ENCODE results near the gene ANTKMT. TPM values are rescaled to one million over a fixed set of nuclear protein-coding genes. Genes with fewer than 3 reads are reported as not detected.

Gene ANTKMT
- total RNA-seq, 2 experiments from 2014 or later: 8.1 TPM

- no peaks in the 10 kb centered on the region for H3K9me3 ChIP-seq (ENCODE audit: control insufficient read depth in 1 of 2, insufficient read depth in 1 of 2, low read length in 2 of 2)
- H3K36me3 ChIP-seq (ENCODE audit: insufficient read depth, low read length): peaks cover 37% of the 10 kb centered on the region
- H3K4me3 ChIP-seq (ENCODE audit: low read length): peak overlapping the region; percentile 88
- H3K27me3 ChIP-seq (ENCODE audit: control insufficient read depth in 1 of 2, insufficient read depth in 2 of 2, low read length in 2 of 2): no peaks in the 10 kb centered on the region
- intact Hi-C loops (cut with DNase I, micrococcal nuclease): no loop called here
- Mint-ChIP-seq H3K9me3 (no peaks in the 10 kb centered on the region), H3K4me3 (peak overlapping the region; percentile 60), H3K4me1 (ENCODE audit: low read depth) (no peaks in the 10 kb centered on the region), H3K36me3 (ENCODE audit: low read depth) (peaks cover 23% of the 10 kb centered on the region), H3K27ac (no peak overlapping the region), H3K27me3 (no peaks in the 10 kb centered on the region)
- H3K4me1 ChIP-seq (ENCODE audit: insufficient read depth, low read length): peaks cover 20% of the 10 kb centered on the region
- DNase-seq (no peak), ATAC-seq (ENCODE audit: poor library complexity) (no peak)
- TF ChIP-seq CTCF (IDR thresholded peaks at IDR 0.05): no peak
- CTCF ChIA-PET: interaction anchor here (1.4 to 1.9 kb wide), 5 partner anchors 11 to 45 kb away, joined by 3 to 9 read pairs (median 8); partner anchors contain the start of genes ANTKMT and METRN
- POLR2A ChIA-PET: interaction anchor here (0.8 to 1.7 kb wide), 7 partner anchors 11 to 48 kb away, joined by 3 to 7 read pairs (median 5); partner anchors contain the start of genes ANTKMT, CHTF18 and RPUSD1
- no peak overlapping the region for H3K27ac ChIP-seq (ENCODE audit: low read depth in 1 of 2, low read length in 2 of 2)
Observed at GRCh38 chr16:739560-740458, 18.9 kb downstream of the ANTKMT start.

- no peak for TF ChIP-seq CTCF (IDR thresholded peaks at IDR 0.05)
- peaks cover 20% of the 10 kb centered on the region for H3K4me1 ChIP-seq (ENCODE audit: insufficient read depth, low read length)
- ATAC-seq (ENCODE audit: poor library complexity) (peak; percentile 4), DNase-seq (no peak)
- intact Hi-C loops (cut with DNase I, micrococcal nuclease): no loop called here
- Mint-ChIP-seq H3K4me3 (peak overlapping the region; percentile 83), H3K9me3 (no peaks in the 10 kb centered on the region), H3K27me3 (no peaks in the 10 kb centered on the region), H3K4me1 (ENCODE audit: low read depth) (no peaks in the 10 kb centered on the region), H3K27ac (no peak overlapping the region), H3K36me3 (ENCODE audit: low read depth) (peaks cover 18% of the 10 kb centered on the region)
- peak overlapping the region; percentile 88 for H3K4me3 ChIP-seq (ENCODE audit: low read length)
- peaks cover 32% of the 10 kb centered on the region for H3K36me3 ChIP-seq (ENCODE audit: insufficient read depth, low read length)
- no peaks in the 10 kb centered on the region for H3K9me3 ChIP-seq (ENCODE audit: control insufficient read depth in 1 of 2, insufficient read depth in 1 of 2, low read length in 2 of 2)
- H3K27ac ChIP-seq (ENCODE audit: low read depth in 1 of 2, low read length in 2 of 2): peak overlapping the region; percentile 64 to 73
- ChIA-PET POLR2A (interaction anchor here (0.8 to 1.7 kb wide), 6 partner anchors 12 to 47 kb away, joined by 3 to 7 read pairs (median 6); partner anchors contain the start of genes ANTKMT, CCDC78, CHTF18 and RPUSD1), CTCF (interaction anchor here (1.2 to 1.9 kb wide), 6 partner anchors 11 to 152 kb away, joined by 3 to 9 read pairs (median 8); partner anchors contain the start of genes ANTKMT and METRN)
- no peaks in the 10 kb centered on the region for H3K27me3 ChIP-seq (ENCODE audit: control insufficient read depth in 1 of 2, insufficient read depth in 2 of 2, low read length in 2 of 2)
Observed at GRCh38 chr16:740459-740763, 19.5 kb downstream of the ANTKMT start.

GRCh38 chr16:740764-741505 lies 20.0 kb downstream of the ANTKMT start, which contains the start of gene CIAO3:
CIAO3 (minus strand) TSS chr16:740997; CDS start chr16:740985, 12 bp downstream.
- Mint-ChIP-seq H3K4me3 (peak within 1 kb of the TSS; percentile 83), H3K27me3 (no peaks in the 10 kb centered on the region), H3K9me3 (no peaks in the 10 kb centered on the region), H3K4me1 (ENCODE audit: low read depth) (no peaks in the 10 kb centered on the region), H3K36me3 (ENCODE audit: low read depth) (peaks cover 12% of the 10 kb centered on the region), H3K27ac (peak within 1 kb of the TSS; percentile 62)
- H3K36me3 ChIP-seq (ENCODE audit: insufficient read depth, low read length): peaks cover 27% of the 10 kb centered on the region
- POLR2A ChIA-PET: interaction anchor here (0.8 to 1.7 kb wide), 6 partner anchors 13 to 47 kb away, joined by 3 to 7 read pairs (median 6); partner anchors contain the start of genes ANTKMT, CCDC78, CHTF18 and RPUSD1
- intact Hi-C loops (cut with DNase I, micrococcal nuclease): loop anchor here (1.0 kb wide), 3 partner anchors 30 to 66 kb away; partner anchors contain the start of genes CHTF18 (in 1 of the 2) and RPUSD1 (in 1 of the 2)
- H3K4me1 ChIP-seq (ENCODE audit: insufficient read depth, low read length): peaks cover 20% of the 10 kb centered on the region
- TF ChIP-seq CTCF (IDR thresholded peaks at IDR 0.05): peak; percentile 97
- H3K27me3 ChIP-seq (ENCODE audit: control insufficient read depth in 1 of 2, insufficient read depth in 2 of 2, low read length in 2 of 2): no peaks in the 10 kb centered on the region
- H3K27ac ChIP-seq (ENCODE audit: low read depth in 1 of 2, low read length in 2 of 2): peak within 1 kb of the TSS; percentile 64 to 73
- ATAC-seq (ENCODE audit: poor library complexity) (peak; percentile 94), DNase-seq (peak; percentile 83 to 96 (median 91))
- H3K9me3 ChIP-seq (ENCODE audit: control insufficient read depth in 1 of 2, insufficient read depth in 1 of 2, low read length in 2 of 2): no peaks in the 10 kb centered on the region
- peak within 1 kb of the TSS; percentile 88 for H3K4me3 ChIP-seq (ENCODE audit: low read length)
- CTCF ChIA-PET: interaction anchor here (0.8 to 1.9 kb wide), 7 partner anchors 12 to 152 kb away, joined by 3 to 9 read pairs (median 8); partner anchors contain the start of genes ANTKMT, CHTF18, METRN and RPUSD1
